ENCODE results near the gene TRIM41. TPM values are rescaled to one million over a fixed set of nuclear protein-coding genes. Genes with fewer than 3 reads are reported as not detected.
A peak's percentile ranks its signal among the peaks of the same experiment; 100 is the strongest.

The TRIM41 gene
- total and polyA plus RNA-seq, 9 of the 15 experiments (the other 6 are each of a cell fraction or from before 2014, with no cell fraction given) = 1.8 to 47.6 (median 20.9) TPM

DNA sequence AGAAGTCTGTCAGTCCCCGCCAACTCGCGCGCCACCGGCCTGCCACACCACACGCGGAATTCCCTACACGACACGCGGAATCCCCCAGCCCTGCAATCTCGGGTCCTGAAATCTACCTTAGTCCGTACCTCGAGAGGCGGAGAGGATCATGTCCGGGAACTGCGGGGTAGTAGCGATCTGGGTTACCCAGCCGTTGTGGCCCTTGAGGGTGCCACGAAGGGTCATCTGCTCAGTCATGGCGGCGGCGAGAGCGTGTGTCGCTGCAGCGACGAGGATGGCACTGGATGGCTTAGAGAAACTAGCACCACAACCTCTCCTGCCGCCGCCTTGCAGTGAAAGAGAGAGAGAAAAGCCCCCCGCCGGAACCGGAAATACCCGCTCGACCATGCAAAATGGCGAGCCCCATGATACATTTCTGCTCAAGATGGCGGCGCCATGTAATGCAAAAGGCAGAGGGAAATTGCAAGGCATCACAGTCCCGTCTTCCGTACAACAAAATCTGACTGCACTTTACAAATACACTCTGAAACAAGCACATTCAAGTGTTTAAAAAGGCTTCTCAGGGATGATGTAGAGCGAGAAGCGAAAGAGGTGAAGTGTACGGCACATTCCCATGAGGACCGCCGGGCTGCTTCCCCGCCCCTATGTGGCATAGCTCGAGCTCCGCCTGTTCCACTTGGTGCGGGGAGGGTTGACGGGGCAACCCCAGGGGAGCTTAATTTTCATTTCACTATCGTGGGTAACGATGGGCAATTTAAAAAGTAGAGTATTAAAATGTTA is 20.7 kb downstream of the TRIM41 start, which contains the start of gene RACK1 (continued):
- peak; percentile 19 to 30; a peak in 1 of 4 replicates for TF ChIP-seq NRF1 (conservative IDR thresholded peaks at IDR 0.05 in 1 of 2, IDR thresholded peaks at IDR 0.05 in 1 of 2)
- TF ChIP-seq CTCF (IDR thresholded peaks at IDR 0.05 in 2 of 3, conservative IDR thresholded peaks at IDR 0.05 in 1 of 3; ENCODE audit: insufficient read depth in 2 of 3, low read depth in 1 of 3, low read length in 3 of 3) = no peak
- peak; percentile 98 for TF ChIP-seq AFF4 (CRISPR knock-in tag; IDR thresholded peaks at IDR 0.05)
- no peak for TF ChIP-seq SMARCE1 (IDR thresholded peaks at IDR 0.05)
- TF ChIP-seq, protein P1, sequence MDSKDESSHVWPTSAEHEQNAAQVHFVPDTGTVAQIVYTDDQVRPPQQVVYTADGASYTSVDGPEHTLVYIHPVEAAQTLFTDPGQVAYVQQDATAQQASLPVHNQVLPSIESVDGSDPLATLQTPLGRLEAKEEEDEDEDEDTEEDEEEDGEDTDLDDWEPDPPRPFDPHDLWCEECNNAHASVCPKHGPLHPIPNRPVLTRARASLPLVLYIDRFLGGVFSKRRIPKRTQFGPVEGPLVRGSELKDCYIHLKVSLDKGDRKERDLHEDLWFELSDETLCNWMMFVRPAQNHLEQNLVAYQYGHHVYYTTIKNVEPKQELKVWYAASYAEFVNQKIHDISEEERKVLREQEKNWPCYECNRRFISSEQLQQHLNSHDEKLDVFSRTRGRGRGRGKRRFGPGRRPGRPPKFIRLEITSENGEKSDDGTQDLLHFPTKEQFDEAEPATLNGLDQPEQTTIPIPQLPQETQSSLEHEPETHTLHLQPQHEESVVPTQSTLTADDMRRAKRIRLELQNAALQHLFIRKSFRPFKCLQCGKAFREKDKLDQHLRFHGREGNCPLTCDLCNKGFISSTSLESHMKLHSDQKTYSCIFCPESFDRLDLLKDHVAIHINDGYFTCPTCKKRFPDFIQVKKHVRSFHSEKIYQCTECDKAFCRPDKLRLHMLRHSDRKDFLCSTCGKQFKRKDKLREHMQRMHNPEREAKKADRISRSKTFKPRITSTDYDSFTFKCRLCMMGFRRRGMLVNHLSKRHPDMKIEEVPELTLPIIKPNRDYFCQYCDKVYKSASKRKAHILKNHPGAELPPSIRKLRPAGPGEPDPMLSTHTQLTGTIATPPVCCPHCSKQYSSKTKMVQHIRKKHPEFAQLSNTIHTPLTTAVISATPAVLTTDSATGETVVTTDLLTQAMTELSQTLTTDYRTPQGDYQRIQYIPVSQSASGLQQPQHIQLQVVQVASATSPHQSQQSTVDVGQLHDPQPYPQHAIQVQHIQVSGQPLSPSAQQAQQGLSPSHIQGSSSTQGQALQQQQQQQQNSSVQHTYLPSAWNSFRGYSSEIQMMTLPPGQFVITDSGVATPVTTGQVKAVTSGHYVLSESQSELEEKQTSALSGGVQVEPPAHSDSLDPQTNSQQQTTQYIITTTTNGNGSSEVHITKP (IDR thresholded peaks at IDR 0.05; ENCODE audit: partially characterized antibody) = peak; percentile 99
- TF ChIP-seq PHF21A (IDR thresholded peaks at IDR 0.05; ENCODE audit: borderline replicate concordance, low read depth) = peak; percentile 66; the same call in 1 of the 2 replicates
- TF ChIP-seq PYGO2 (tag; IDR thresholded peaks at IDR 0.05) = no peak
- TF ChIP-seq NR2C1 (IDR thresholded peaks at IDR 0.05) = peak; percentile 88
- no peak for TF ChIP-seq NR2C1 (tag; IDR thresholded peaks at IDR 0.05)
- TF ChIP-seq SAP30 (IDR thresholded peaks at IDR 0.05; ENCODE audit: borderline replicate concordance, insufficient read depth, low read depth, low read length, poor library complexity, severe bottlenecking) = peak; percentile 91
- TF ChIP-seq ERF (CRISPR knock-in tag; IDR thresholded peaks at IDR 0.05) = no peak
- TF ChIP-seq, protein P2, sequence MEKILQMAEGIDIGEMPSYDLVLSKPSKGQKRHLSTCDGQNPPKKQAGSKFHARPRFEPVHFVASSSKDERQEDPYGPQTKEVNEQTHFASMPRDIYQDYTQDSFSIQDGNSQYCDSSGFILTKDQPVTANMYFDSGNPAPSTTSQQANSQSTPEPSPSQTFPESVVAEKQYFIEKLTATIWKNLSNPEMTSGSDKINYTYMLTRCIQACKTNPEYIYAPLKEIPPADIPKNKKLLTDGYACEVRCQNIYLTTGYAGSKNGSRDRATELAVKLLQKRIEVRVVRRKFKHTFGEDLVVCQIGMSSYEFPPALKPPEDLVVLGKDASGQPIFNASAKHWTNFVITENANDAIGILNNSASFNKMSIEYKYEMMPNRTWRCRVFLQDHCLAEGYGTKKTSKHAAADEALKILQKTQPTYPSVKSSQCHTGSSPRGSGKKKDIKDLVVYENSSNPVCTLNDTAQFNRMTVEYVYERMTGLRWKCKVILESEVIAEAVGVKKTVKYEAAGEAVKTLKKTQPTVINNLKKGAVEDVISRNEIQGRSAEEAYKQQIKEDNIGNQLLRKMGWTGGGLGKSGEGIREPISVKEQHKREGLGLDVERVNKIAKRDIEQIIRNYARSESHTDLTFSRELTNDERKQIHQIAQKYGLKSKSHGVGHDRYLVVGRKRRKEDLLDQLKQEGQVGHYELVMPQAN (IDR thresholded peaks at IDR 0.05; ENCODE audit: borderline replicate concordance) = peak; percentile 8; the same call in 1 of the 2 replicates
- TF ChIP-seq ARNT (IDR thresholded peaks at IDR 0.05) = peak in 1 of 2 experiments; percentile 67; a peak in 2 of 4 replicates
- peak; percentile 71 for TF ChIP-seq ZNF197 (CRISPR knock-in tag; IDR thresholded peaks at IDR 0.05; ENCODE audit: low read depth)
- TF ChIP-seq TGIF2 (CRISPR knock-in tag; IDR thresholded peaks at IDR 0.05) = peak; percentile 89; the same call in 1 of the 2 replicates

All from K562 (cell line).